OCI-LY7 (cell line): ENCODE measurements around the gene BTG2.

Source experiments
- CTCF ChIP-seq: fragments of 200-600 bp; sonication (generic); conservative IDR thresholded peaks from 2 replicates; pipeline ENCODE4 v1.5.1; 2014; ENCODE audit warnings: mild to moderate bottlenecking, antibody characterized with exemption, low read length, moderate library complexity, mixed read lengths
- EZH2phosphoT487 ChIP-seq: fragments of 200-600 bp; sonication (generic); IDR thresholded peaks from 2 replicates; pipeline ENCODE4 v1.6.1; 2018; ENCODE audit warnings: low read depth, borderline replicate concordance, mild to moderate bottlenecking, mixed run types, antibody characterized with exemption, low read length, moderate library complexity, mixed read lengths

- no peak for TF ChIP-seq CTCF
- no peak for TF ChIP-seq EZH2phosphoT487
These were observed 30.5 kb upstream of the BTG2 start for GRCh38 chr1:203274603-203275381.
